Stimulated activated CD4-positive, alpha-beta T cell treated with anti-CD3 and anti-CD28 coated beads, Interleukin-4, amount 100 ng/mL, for 1 hour (primary cell): ENCODE data around the gene SLF2.
"Not testable (repeated sequence)": the region's sequence is repeated elsewhere in the genome, so short reads cannot be mapped to it uniquely, and the experiment has no call there.

ENCODE experiments used
- DNase-seq: peaks from one replicate; pipeline ENCODE4 v3.0.0-alpha.2; 2020

SLF2 gene

GRCh38 chr10:100963826-100964225 lies 51.1 kb downstream of the SLF2 start:
- DNase-seq, result no peak

- no peak for DNase-seq
Measured at GRCh38 chr10:100965820-100966219, 53.1 kb downstream of the SLF2 start.

DNA sequence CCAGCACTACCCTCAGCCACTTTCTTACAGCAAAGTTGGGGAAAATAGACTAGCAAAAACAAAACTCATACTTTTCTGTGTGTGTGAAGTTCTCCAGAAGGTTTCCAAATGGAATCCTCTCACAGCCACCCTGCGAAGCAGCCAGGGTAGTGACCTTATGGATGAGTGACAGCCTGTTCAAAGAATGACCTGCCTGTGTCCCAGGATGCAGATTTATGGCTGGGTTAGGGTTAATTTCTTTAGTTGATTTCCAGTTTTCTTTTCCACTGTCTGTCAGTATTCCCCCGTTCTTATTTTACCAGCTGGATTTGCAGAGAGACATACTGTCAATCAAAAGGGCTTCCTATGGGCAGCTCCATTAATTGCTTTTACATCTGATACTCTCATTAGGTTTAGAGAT lies 54.1 kb downstream of the SLF2 start:
- DNase-seq, result no peak

DNA sequence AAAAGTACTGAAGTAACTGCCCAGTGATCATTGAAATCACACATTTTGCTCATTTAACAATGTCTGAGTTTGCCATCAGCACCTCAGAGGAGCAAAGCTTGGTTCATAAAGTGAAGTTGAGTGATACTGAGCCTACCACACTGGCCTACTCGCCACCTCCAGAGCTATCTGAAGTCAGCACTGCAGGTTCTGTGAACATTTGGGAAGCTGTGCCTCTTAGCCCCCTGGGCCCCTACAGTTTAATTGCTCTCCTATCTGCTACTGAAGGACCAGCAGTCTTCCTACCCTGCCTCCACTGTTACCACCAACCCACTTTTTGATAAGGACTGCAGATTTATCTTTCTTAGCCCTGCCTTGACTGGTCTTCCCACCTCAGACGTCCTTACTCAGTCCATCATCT lies 54.6 kb downstream of the SLF2 start:
- no peak for DNase-seq

GRCh38 chr10:100968062-100968736 lies 55.4 kb downstream of the SLF2 start:
- no peak for DNase-seq

DNA sequence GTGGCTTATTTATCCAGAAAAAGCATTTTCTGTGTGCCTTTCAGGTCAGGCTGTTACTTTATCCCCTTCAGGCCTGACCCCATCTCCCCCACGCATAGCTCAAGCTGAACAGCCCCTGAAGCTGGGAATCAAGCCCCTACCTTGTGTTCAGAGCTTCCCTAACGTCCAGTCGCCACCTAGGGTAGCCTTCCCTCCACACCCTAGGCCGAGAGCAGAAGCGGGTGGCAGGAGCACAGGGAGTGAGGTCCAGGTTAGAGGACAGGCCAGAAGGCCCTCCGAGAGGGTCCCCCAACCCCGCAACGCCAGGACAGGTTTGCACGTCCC lies 56.1 kb downstream of the SLF2 start:
- DNase-seq, result no peak

DNA sequence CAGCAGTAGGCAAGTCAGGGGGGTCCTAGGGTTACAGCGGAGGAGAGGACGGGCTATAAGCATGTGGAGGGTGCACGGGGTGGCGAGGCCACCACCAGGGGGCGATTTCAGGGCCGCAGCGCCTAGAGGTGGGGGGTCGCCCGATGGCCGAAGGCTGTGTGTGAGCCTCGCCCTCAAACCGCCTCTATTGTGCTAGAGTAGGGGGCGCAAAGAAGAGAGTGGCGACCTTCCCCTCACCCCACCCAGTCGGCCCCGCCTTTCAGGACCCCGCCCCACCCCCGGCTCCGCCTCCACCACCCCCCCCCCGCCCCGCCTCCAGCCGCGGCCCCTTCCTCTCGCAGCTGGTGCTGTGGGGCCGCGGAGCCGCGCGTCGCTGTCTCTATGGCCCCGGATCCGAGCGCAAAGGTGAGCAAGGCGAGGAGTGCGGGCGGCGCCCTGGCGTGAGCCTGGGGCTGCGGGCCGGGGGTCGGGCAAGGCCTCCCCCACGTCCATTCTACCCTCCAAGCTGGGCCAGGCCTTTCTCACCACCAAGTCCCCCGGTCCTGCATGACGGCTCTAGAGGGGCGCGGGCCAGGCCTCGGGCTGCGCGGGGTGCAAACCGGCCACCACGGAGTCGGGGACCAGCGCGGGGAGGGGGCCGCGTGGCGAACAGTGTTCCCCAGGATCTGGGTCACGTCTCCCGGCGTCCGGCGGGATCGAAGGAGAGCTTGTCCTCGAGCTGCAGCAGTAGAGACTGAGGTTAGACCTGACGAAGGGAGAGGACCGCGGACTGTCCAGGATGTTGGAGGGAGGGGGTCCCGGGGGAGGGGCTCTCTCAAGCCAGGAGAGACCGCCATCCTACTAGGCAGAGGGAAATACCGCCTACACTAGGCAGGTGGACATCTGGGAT lies 56.7 kb downstream of the SLF2 start, which contains the start of gene SEMA4G:
Gene SEMA4G (plus strand): TSS at position 318 of the 889 bp plus-strand sequence. CDS start 3,409 bp downstream, outside the sequence.
- peak; percentile 44 for DNase-seq

- DNase-seq, result peak; percentile 39
Measured at GRCh38 chr10:100970076-100970913, 57.5 kb downstream of the SLF2 start.

- no peak for DNase-seq
Measured at GRCh38 chr10:100970914-100971811, 58.4 kb downstream of the SLF2 start.

DNA sequence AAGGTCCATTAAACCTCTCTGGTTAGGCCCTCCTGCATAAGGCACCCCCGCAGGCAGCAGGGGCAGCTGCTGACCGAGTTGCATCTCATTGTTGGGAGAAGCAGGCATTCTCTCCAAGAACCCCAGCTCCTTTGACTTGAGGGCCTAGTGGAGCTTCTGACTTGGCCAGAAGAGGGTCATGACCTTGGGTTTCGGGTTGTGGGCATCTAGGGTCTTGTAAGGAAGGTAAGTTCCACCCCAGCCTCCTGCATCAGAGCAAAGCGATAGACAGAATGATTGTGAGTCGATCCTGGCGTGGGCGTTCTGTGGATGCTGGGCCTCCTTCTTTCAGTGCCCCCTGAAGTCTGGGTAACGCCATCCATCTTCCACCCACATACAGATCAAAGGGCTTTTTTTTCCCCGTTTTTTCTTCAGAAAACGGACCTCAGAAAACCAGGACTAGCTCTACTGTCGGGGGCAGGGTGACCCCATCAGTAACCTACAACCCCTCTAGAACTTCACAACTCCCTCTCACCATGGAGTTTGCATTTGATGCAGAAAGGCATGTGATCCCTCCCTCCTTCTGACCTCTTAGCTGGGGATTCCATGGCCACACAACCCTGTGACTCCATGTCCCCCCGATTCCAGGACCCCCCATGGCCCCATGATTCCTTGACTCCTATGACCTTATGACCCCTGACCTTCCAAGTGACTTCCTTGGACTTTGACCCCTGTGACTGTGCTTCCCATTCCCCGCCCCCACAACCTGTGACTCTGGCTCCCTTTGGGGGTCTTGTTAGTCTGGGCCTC lies 59.5 kb downstream of the SLF2 start:
- no peak for DNase-seq

DNA sequence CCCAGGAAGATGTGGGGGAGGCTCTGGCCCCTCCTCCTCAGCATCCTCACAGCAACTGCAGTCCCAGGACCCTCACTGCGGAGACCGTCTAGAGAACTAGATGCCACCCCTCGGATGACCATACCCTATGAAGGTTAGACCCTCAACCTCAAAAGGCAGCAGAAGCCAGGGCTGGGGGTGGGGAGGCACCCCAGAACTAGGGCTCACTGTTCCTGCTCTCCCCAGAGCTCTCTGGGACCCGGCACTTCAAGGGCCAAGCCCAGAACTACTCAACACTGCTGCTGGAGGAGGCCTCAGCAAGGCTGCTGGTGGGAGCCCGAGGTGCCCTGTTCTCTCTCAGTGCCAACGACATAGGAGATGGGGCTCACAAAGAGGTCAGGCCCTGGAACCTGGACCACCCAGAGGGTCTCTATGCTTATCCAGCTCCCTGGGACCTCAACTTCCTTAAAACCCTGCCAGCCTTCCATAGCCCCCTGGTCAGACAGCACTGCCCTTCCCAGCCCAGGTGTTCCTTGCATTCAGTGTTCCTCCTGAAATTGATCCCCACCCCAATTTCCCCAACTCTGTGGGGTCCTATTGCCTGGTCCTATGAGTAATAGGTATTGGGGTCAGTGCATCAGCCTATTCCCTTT lies 60.3 kb downstream of the SLF2 start:
- no peak for DNase-seq

DNA sequence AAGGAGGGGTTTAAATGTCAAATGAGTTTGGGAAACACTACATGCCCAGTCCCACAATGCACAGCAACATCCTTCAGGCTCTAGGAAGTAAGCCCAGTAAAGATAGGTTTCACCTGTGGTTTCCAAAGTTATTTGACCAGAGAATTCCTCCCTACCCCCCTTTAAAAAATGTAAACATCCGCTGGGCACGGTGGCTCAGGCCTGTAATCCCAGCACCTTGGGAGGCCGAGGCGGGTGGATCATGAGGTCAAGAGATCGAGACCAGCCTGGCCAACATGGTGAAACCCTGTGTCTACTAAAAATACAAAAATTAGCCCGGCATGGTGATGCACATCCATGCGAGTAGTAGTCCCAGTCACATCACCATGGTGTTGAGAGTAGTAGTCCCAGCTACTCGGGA lies 62.6 kb downstream of the SLF2 start:
- DNase-seq, result not testable (repeated sequence)

DNA sequence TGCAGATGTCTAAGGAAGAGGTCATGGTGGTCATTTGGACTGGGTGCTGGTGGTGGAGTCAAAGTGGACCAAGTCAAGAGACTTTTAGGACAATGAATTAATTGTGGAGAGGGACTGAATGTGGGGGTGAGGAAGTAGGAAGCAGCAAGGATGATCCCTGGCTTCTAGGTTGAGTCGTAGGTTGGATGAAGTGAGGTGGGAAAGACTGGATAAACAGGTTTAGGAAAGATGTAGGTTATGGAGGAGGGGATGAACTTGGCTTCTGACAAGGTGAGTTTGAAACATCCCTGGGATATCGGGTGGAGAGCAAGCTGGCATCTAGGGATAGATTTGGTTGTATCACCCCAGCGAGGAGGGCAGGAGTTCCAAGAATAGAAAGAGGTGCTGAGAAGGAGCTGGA lies 64.1 kb downstream of the SLF2 start:
- no peak for DNase-seq

- DNase-seq, result no peak
Measured at GRCh38 chr10:100977436-100977835, 64.7 kb downstream of the SLF2 start.

DNA sequence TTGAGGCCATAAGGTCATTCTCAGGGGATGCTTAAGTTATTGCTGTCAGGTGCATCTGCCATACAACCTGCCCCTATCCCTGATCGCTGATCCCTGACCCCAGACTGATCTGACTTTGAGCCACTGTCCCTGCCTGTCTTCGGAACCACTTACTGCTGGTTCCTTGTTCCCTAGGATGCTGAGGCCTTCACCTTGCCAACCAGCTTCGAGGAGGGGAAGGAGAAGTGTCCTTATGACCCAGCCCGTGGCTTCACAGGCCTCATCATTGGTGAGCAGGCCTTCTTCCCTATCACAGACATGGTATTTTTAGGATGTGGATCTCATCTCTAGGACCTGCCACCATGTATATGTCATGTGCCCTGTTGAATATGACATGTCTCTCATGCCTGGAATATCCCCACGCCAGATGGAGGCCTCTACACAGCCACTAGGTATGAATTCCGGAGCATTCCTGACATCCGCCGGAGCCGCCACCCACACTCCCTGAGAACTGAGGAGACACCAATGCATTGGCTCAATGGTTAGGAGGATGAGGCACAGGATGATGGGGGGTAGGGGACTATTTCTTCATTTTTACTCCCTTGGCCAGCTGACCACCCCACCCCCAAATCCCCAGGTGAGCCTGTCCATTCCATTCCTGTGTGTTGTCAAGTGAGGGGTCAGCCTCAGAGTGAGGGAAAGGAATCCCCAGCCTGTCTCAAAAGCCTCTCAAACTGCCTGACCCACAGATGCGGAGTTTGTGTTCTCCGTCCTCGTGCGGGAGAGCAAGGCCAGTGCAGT lies 65.5 kb downstream of the SLF2 start:
- no peak for DNase-seq

- DNase-seq, result no peak
Measured at GRCh38 chr10:100978901-100979195, 66.1 kb downstream of the SLF2 start.

DNA sequence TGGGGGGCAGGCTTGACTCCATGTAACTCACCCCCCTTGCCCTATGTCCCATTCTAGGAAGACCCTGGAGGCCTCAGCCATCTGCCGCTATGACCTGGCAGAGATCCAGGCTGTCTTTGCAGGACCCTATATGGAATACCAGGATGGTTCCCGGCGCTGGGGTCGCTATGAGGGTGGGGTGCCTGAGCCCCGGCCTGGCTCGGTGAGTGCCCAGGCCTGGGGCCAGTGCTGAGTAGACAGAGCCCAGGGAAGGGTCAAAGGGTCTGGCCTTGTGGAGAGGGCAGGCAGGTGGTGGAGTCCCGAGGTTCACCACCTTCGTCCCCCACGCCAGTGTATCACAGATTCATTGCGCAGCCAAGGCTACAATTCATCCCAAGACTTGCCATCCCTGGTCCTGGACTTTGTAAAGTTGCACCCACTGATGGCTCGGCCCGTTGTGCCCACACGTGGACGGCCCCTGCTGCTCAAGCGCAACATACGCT lies 67.1 kb downstream of the SLF2 start:
- no peak for DNase-seq

- no peak for DNase-seq
Measured at GRCh38 chr10:100980311-100980710, 67.5 kb downstream of the SLF2 start.

- no peak for DNase-seq
Measured at GRCh38 chr10:100980711-100981110, 67.9 kb downstream of the SLF2 start.

- DNase-seq, result no peak
Measured at GRCh38 chr10:100981178-100981772, 68.5 kb downstream of the SLF2 start.
